Natural killer cell (primary cell): ENCODE results near the gene ZFP36L1. TPM values are rescaled to one million over a fixed set of nuclear protein-coding genes. Genes with fewer than 3 reads are reported as not detected.

ENCODE experiments used
- ATAC-seq, 3 donors: fragments of 150-1000 bp in 2 of 3; fragments of 200-7000 bp in 1 of 3; cut with Tn5 transposase; 1 replicate in 1 of 3; 2 replicates in 2 of 3; pipeline ENCODE4 v1.10.0; 2021; ENCODE audit warnings: mild to moderate bottlenecking in 2 of 3, moderate library complexity in 2 of 3
- DNase-seq, 2 donors: peaks; one replicate each; pipeline versions ENCODE4 v3.0.0 to v3.0.0-alpha.2; 2013 to 2021; ENCODE audit warnings: mixed read lengths in 1 of 2
- H3K27ac ChIP-seq: one replicate; pipeline ENCODE4 v1.5.1; 2013; ENCODE audit warnings: mild to moderate bottlenecking, low read length
- H3K27me3 ChIP-seq: one replicate; pipeline ENCODE4 v1.6.1; 2013; ENCODE audit warnings: low read length; ENCODE audit not compliant: control insufficient read depth, insufficient read depth
- H3K36me3 ChIP-seq: one replicate; pipeline ENCODE4 v1.6.1; 2013; ENCODE audit warnings: low read length; ENCODE audit not compliant: control insufficient read depth, insufficient read depth
- H3K4me1 ChIP-seq: one replicate; pipeline ENCODE4 v1.6.1; 2013; ENCODE audit warnings: low read length; ENCODE audit not compliant: control insufficient read depth, insufficient read depth
- H3K4me3 ChIP-seq: one replicate; pipeline ENCODE4 v1.5.1; 2013; ENCODE audit warnings: low read length
- H3K9me3 ChIP-seq: one replicate; pipeline ENCODE4 v1.6.1; 2013; ENCODE audit warnings: low read length; ENCODE audit not compliant: control insufficient read depth, insufficient read depth
- H3K27ac Mint-ChIP-seq, 2 donors: one replicate each; pipeline ENCODE4 v1.8.0; 2022; ENCODE audit warnings: mild to moderate bottlenecking in 2 of 2, mixed read lengths in 2 of 2, moderate library complexity in 1 of 2
- H3K27me3 Mint-ChIP-seq, 2 donors: one replicate each; pipeline ENCODE4 v1.8.0; 2022; ENCODE audit warnings: low read depth in 2 of 2, mixed read lengths in 2 of 2
- H3K36me3 Mint-ChIP-seq: one replicate; pipeline ENCODE4 v1.8.0; 2022; ENCODE audit warnings: mixed read lengths
- H3K4me1 Mint-ChIP-seq, 2 donors: one replicate each; pipeline ENCODE4 v1.8.0; 2022; ENCODE audit warnings: mixed read lengths in 2 of 2
- H3K4me3 Mint-ChIP-seq: one replicate; pipeline ENCODE4 v1.8.0; 2022; ENCODE audit warnings: mild to moderate bottlenecking, moderate library complexity, mixed read lengths
- H3K9me3 Mint-ChIP-seq, 2 donors: one replicate each; pipeline ENCODE4 v1.8.0; 2022; ENCODE audit warnings: mixed read lengths in 2 of 2
- CTCF ChIP-seq: fragments of 200-600 bp; IDR thresholded peaks from one replicate; pipeline ENCODE4 v1.8.0; 2022; ENCODE audit warnings: antibody characterized with exemption
- WGBS: methylation state at CpG from one replicate; pipeline ENCODE4 v1.1.7; 2013; ENCODE audit warnings: missing lambda C conversion rate; ENCODE audit not compliant: insufficient coverage; 5-methylcytosine and 5-hydroxymethylcytosine counted together
- intact Hi-C: fragments of 100-400 bp; cut with micrococcal nuclease; formaldehyde crosslinking; loops from one replicate; pipeline ENCODE4 v1.14.2; 2022
- total RNA-seq, 4 donors: library from RNA; stranded (reverse); fragments of 120-200 nt in 1 of 4; gene quantifications; one replicate each; pipeline versions ENCODE4 v1.2.3 to v1.2.4, GENCODE V29; 2013 to 2022

ZFP36L1 gene
- total RNA-seq, 3 donors from 2014 or later (not counting 1 experiment from before 2014, with no cell fraction given), result 143 to 167 (median 166) TPM

- TF ChIP-seq CTCF, result no peak
- H3K9me3 ChIP-seq, result no peaks in the 10 kb centered on the region
- H3K4me1 ChIP-seq, result peaks cover 16% of the 10 kb centered on the region
- Mint-ChIP-seq H3K27me3 (no peaks in the 10 kb centered on the region), H3K4me1 (peaks cover 10 to 22% of the 10 kb centered on the region in 2 donors), H3K9me3 (no peaks in the 10 kb centered on the region), H3K4me3 (no peak overlapping the region), H3K27ac (peak overlapping the region in 1 of 2 donors; percentile 9), H3K36me3 (no peaks in the 10 kb centered on the region)
- no peak for ATAC-seq
- DNase-seq, result no peak
- intact Hi-C loops, result no loop called here
- H3K4me3 ChIP-seq, result no peak overlapping the region
- WGBS, result 82% methylated on average over 1 of the region's 1 CpG
- H3K27me3 ChIP-seq, result no peaks in the 10 kb centered on the region
- no peak overlapping the region for H3K27ac ChIP-seq
- no peaks in the 10 kb centered on the region for H3K36me3 ChIP-seq
Measured at GRCh38 chr14:68761391-68761790, 31.5 kb downstream of the ZFP36L1 start.

- no peak for ATAC-seq
- H3K36me3 ChIP-seq, result no peaks in the 10 kb centered on the region
- intact Hi-C loops, result no loop called here
- no peak overlapping the region for H3K27ac ChIP-seq
- H3K27me3 ChIP-seq, result no peaks in the 10 kb centered on the region
- H3K36me3 Mint-ChIP-seq, result no peaks in the 10 kb centered on the region
- TF ChIP-seq CTCF, result no peak
- H3K9me3 Mint-ChIP-seq, result no peaks in the 10 kb centered on the region
- no peak for DNase-seq
- H3K9me3 ChIP-seq, result no peaks in the 10 kb centered on the region
- H3K4me1 ChIP-seq, result peaks cover 16% of the 10 kb centered on the region
- no peak overlapping the region for H3K4me3 ChIP-seq
- H3K27me3 Mint-ChIP-seq, result no peaks in the 10 kb centered on the region
- WGBS, result 100% methylated on average over 2 of the region's 2 CpGs
- no peak overlapping the region for H3K4me3 Mint-ChIP-seq
- no peak overlapping the region for H3K27ac Mint-ChIP-seq
- peaks cover 10 to 27% of the 10 kb centered on the region in 2 donors for H3K4me1 Mint-ChIP-seq
Measured at GRCh38 chr14:68760761-68761160, 32.1 kb downstream of the ZFP36L1 start.

GRCh38 chr14:68759937-68760336 lies 32.9 kb downstream of the ZFP36L1 start:
- WGBS, result 78% methylated on average over 5 of the region's 5 CpGs
- Histone ChIP-seq H3K9me3 (no peaks in the 10 kb centered on the region), H3K27ac (no peak overlapping the region), H3K36me3 (no peaks in the 10 kb centered on the region), H3K4me1 (peaks cover 16% of the 10 kb centered on the region), H3K4me3 (no peak overlapping the region), H3K27me3 (no peaks in the 10 kb centered on the region)
- Mint-ChIP-seq H3K4me3 (no peak overlapping the region), H3K4me1 (peaks cover 10 to 29% of the 10 kb centered on the region in 2 donors), H3K27me3 (no peaks in the 10 kb centered on the region), H3K27ac (no peak overlapping the region), H3K36me3 (no peaks in the 10 kb centered on the region), H3K9me3 (no peaks in the 10 kb centered on the region)
- ATAC-seq (no peak), DNase-seq (no peak)
- intact Hi-C loops, result no loop called here
- no peak for TF ChIP-seq CTCF

- intact Hi-C loops, result no loop called here
- Mint-ChIP-seq H3K4me3 (no peak overlapping the region), H3K27ac (no peak overlapping the region), H3K36me3 (no peaks in the 10 kb centered on the region), H3K27me3 (no peaks in the 10 kb centered on the region), H3K4me1 (peaks cover 10 to 29% of the 10 kb centered on the region in 2 donors), H3K9me3 (no peaks in the 10 kb centered on the region)
- DNase-seq, result no peak
- TF ChIP-seq CTCF, result no peak
- no peaks in the 10 kb centered on the region for H3K27me3 ChIP-seq
- no peak overlapping the region for H3K27ac ChIP-seq
- 88% methylated on average over 8 of the region's 8 CpGs for WGBS
- no peaks in the 10 kb centered on the region for H3K9me3 ChIP-seq
- H3K36me3 ChIP-seq, result no peaks in the 10 kb centered on the region
- H3K4me1 ChIP-seq, result peaks cover 20% of the 10 kb centered on the region
- H3K4me3 ChIP-seq, result no peak overlapping the region
- ATAC-seq, result no peak
Measured at GRCh38 chr14:68759017-68759560, 33.8 kb downstream of the ZFP36L1 start.
